ENCODE results near the gene ZNF853.
"Not testable (repeated sequence)": the region's sequence is repeated elsewhere in the genome, so short reads cannot be mapped to it uniquely, and the experiment has no call there.

Gene ZNF853

GRCh38 chr7:6653071-6654003 is 37.9 kb downstream of the ZNF853 start:
- no peak for DNase-seq

DNA sequence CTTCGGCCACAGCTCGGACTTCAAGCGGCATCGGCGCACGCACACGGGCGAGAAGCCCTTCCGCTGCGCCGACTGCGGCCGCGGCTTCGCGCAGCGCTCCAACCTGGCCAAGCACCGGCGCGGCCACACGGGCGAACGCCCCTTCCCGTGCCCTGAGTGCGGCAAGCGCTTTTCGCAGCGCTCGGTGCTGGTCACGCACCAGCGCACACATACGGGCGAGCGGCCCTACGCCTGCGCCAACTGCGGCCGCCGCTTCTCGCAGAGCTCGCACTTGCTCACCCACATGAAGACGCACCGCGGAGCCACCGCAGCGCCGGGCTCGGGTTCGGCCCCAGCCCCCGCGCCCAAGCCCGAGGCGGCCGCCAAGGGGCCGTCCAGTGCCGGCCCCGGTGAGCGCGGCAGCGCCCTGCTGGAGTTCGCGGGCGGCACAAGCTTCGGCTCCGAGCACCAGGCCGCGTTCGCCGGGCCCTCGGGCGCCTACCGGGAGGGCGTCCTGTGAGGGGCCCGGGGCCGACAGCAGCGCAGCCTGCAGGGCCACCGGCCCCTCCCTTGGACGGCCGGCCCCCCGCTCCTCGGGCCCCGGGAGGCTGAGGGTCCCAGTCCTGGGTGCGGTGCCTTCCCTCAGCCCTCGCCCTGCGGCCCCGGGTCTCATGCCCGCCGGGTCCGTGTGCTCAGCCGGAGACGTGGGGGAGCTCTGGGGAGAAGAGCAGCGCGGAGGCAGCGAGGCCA is 38.9 kb downstream of the ZNF853 start:
- no peak for DNase-seq

GRCh38 chr7:6654842-6655610 is 39.6 kb downstream of the ZNF853 start:
- no peak for DNase-seq

DNA sequence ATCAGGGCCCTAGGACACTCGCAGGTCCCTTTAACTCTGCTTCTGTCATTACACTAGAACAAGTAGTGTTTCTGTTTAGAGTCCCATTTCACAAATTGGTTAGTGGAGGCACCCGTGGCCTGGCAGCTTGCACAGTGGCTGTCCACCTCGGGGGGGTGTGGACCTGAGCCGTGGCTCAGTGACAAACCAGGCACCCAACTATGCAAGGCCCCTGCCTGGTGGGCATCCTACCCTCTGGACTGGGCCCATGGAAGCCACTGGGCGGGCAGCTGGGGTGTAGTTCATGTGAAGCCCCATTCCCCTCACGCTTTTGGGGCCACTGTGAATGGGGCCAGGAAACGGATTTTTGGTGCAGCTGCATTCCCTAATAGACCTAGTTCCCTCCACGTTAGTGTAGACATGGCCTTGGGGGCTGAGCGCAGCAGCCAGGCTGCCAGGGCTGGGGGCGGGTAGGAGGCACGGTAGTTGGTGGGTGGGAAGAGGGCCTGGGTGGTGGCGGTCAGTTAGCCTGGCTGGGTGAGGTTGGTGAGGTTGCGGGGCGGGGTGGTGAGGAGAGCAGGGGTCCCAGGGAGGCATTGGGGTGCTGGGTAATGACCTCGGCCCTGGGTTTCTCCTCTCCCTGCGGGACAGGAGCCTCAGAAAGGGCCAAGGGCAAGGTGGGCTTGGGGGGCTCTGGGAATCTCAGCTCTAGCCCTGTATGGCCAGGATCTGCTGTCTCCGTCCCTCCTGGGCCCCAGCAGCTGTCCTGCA is 40.4 kb downstream of the ZNF853 start:
- DNase-seq, result no peak

DNA sequence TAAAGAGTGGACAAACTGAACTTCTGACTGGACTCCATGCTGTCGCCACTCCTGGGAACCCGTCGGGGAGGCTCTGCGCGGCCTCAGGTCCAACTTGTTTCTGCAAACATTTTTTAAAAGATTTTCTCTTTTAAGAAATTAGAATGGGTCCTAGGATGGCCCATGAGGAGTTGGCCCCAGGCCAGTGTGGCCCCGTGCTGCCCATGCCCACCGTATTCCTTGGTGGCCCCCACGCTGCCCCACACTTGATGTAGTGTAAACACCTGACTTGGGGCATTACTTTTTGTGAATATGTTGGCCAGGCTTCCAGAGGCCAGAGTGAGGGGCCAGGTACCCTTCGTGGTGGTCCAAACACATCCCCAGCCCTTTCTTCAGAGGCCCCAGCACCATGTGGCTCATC is 41.0 kb downstream of the ZNF853 start:
- DNase-seq, result no peak

DNA sequence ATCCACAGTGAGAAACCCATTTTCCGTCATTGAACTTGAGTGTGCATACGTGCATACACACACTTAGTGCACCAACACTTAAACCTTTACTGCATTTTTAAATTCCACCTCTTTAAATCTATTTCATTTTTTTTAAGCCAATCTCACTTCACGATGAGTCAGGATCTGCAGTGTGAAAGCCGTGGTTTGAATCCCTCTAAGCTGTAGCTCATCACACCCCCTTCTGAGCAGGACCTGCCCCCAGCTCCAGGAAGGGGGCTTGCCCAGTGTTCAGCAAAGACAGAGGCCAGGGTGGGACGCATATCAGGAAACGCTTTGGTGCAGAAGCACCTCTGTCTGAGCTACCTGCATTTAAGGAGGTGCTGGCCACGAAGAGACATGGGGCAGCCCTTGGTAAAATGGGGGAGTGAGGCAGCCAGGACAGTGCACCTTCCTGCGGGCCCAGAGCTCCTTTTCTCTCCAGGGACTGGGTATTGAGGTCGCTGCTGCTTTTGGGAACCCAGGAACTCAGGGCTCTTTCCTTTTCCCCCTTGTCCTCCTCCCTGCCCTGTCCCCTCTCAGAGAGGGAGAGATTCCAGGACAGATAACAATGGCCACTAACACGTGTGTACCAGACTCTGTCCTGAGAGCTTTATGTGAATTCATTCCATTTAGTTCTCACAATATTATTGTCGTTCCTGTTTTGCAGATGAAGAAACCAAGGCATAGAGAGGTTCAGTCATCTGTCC is 43.4 kb downstream of the ZNF853 start:
- no peak for DNase-seq

- DNase-seq, result not testable (repeated sequence)
Observed at GRCh38 chr7:6670851-6671250, 55.4 kb downstream of the ZNF853 start.
